ENCODE measurements around the gene AADAT.

Gene AADAT

DNA sequence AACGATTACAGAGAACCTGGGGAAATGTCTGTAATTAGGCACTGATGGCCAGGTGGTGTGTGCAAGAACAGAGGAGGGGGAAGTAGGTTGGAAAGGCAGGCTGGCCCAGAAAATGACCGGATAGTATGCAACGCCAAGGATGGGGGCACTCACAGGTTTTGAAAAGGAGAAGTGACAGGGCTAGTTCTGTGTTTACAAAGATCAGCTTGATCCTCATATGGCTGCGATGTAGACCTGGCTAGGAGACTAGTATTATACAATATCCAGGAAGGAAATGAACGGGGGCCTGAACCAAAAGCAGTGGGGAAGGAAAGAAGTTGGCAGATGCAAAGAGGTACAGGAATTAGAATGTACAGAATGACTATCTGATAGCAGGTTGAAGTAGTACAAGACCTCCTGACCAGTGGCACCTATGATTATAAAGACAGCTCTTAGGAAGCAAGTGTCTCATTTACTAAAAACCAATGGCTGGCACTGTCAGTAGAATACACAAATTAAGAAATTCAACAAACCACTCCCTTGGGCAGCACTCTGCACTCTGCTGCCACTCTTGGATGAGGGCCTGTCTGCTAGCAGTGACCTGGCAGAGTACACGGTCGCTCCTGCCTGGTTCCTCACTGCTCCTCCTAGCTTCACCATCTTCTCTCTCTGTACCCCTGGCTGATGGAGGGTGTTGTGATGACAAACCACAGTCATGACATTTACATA lies 77.7 kb downstream of the AADAT start:
- no peak overlapping the region for H3K4me3 ChIP-seq (ENCODE audit: low read depth, low read length)
- DNase-seq (ENCODE audit: low read depth) = no peak
- TF ChIP-seq, protein P1, sequence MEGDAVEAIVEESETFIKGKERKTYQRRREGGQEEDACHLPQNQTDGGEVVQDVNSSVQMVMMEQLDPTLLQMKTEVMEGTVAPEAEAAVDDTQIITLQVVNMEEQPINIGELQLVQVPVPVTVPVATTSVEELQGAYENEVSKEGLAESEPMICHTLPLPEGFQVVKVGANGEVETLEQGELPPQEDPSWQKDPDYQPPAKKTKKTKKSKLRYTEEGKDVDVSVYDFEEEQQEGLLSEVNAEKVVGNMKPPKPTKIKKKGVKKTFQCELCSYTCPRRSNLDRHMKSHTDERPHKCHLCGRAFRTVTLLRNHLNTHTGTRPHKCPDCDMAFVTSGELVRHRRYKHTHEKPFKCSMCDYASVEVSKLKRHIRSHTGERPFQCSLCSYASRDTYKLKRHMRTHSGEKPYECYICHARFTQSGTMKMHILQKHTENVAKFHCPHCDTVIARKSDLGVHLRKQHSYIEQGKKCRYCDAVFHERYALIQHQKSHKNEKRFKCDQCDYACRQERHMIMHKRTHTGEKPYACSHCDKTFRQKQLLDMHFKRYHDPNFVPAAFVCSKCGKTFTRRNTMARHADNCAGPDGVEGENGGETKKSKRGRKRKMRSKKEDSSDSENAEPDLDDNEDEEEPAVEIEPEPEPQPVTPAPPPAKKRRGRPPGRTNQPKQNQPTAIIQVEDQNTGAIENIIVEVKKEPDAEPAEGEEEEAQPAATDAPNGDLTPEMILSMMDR (conservative IDR thresholded peaks at IDR 0.05; ENCODE audit: low read depth, low read length) = no peak

Data from choroid plexus epithelial cell (primary cell).